ENCODE measurements around the gene A4GNT. TPM values are rescaled to one million over a fixed set of nuclear protein-coding genes. Genes with fewer than 3 reads are reported as not detected.
"Not testable (repeated sequence)": the region's sequence is repeated elsewhere in the genome, so short reads cannot be mapped to it uniquely, and the experiment has no call there.

Gene A4GNT
- total RNA-seq (2014; rRNA removed; shearing (Covaris generic)), result not detected in 2 replicates

DNA sequence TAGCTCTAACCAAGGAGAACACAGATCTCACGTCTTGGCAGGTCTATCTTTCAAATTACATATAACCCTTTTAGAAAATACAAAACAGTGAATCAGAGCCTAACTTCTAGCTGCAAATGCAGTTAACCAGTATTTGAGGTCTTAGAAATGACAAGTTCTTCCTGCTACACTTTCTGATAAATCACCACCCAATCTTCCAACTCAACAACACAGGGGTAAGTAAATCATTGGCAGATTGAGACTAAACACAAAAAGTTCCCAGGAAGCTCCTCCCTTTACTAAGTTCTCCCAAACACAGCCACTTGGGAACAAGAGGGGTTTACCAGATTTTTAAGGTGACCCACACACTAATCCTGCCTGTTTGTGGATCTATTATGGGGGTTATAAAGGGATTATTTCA lies at the start of gene A4GNT:
Gene A4GNT, minus strand, starts transcription at position 152 of the 400 bp plus-strand sequence. CDS start 1,134 bp downstream, outside the sequence.
- no peak for DNase-seq (ENCODE audit: low spot score)

DNA sequence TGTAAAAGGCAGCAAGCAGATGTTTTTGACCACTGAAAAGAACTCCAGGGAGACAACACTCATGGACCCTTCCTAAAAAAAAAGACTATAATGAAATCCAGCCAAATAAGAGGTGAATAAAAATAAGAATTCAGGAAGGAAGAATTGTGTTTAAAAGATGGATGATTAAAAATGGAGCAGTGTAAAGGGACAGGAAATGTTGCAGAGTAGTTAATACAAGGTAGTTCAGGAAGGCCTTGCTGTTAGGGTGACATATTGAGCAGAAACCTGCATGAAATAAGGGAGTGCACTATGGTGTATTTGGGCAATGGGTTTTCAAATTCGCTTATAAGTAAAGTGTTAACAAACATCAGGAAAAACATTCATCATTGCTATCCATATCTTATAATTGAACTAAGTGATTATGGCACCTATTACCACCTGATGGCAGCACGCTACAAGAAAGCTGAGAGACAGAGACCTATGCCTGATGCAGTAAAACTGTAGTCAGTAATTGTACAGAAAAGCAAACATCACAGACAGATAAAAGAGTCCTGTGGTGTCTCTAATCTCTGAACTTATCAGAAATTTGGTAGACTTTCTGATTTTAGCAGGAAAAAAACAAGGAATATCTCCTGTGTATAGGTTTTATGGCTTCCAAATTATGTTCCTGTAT lies 48.3 kb upstream of the A4GNT start:
- peak; percentile 57 for DNase-seq (ENCODE audit: low spot score)

DNA sequence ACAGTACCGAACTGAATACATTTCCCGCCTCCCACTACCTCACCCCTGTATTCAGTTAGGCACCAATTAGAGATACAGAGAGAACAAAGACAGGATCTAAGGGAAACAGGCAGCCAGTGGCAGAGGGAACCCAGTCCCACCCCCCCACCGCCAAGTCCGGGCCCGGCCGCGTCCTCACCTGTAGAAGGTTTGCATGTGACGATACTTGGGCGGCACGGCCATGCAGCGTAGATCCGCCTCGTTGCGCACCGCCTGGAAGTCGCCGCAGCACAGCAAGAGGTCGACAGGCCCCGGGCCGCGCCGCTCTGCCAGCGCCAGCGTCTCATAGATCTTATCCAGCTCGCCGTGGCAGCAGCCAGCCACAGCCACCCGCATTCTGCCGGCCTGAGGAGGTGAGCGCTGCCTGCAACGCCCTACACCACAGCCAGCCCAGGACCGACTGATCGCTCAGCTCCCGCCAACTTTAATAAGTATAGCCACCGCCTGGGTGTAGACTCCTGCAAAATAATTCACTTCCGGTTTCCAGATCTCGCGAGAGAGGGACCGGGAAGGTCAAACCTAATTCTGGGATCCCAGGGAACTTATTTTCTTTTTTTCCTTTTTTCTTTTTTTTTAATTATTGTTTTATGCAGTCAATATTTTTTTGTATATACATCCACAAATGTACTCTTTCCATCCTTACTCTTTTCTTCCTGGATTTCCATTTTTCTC lies 42.4 kb upstream of the A4GNT start, which contains the start of gene DBR1:
Gene DBR1, minus strand, starts transcription at position 501 of the 711 bp plus-strand sequence. Its CDS starts 126 bp downstream, at position 375.
- peak; percentile 90 for DNase-seq (ENCODE audit: low spot score)

DNA sequence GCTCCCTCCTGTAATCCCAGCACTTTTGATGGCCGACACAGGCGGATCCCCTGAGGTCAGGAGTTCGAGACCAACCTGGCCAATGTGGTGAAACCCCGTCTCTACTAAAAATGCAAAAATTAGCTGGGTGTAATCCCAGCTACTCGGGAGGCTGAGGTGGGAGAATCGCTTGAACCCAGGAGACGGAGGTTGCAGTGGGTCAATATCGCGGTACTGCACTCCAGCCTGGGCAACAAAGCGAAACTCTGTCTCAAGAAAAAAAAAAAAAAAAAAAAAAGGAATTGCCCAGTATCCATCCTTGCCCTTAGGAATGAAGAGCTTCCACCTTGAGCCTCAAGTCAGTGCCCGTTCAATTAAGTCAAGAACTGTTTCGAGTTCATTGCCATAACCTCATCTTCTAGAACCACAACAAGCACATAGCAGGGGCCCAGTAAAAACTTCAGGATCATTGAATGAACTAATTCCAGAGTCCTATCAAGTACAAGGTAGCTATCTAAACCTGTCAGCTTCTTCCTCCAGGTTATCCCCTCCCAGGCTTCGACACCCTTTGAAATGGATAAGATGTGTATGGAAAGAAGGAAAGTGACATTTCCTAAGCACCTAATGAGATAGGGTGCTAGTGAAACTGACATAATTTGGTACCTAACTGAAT lies 41.7 kb upstream of the A4GNT start:
- DNase-seq (ENCODE audit: low spot score), result no peak

GRCh38 chr3:138172625-138173024 lies 40.4 kb upstream of the A4GNT start:
- DNase-seq (ENCODE audit: low spot score), result no peak

GRCh38 chr3:138165061-138165460 lies 32.9 kb upstream of the A4GNT start:
- no peak for DNase-seq (ENCODE audit: low spot score)

DNA sequence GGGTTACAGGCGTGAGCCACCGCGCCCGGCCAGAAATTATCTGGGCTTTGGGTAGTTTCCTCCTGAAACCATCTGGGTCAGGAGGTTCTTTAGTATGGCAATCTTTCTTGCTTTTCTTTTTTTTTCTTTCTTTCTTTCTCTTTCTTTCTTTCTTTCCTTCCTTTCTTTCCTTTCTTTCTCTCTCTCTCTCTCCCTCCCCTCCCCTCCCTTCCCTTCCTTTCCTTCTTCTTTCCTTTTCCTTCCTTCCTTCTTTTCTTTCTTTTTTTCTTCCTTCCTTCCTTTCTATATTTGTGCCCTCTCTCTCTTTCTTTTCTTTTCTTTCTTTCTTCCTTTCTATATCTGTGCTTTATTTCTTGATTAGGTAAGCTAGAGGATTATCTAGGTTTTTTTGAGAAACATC lies 25.6 kb upstream of the A4GNT start:
- DNase-seq (ENCODE audit: low spot score), result no peak

- DNase-seq (ENCODE audit: low spot score), result no peak
Observed at GRCh38 chr3:138154534-138154933, 22.3 kb upstream of the A4GNT start.

DNA sequence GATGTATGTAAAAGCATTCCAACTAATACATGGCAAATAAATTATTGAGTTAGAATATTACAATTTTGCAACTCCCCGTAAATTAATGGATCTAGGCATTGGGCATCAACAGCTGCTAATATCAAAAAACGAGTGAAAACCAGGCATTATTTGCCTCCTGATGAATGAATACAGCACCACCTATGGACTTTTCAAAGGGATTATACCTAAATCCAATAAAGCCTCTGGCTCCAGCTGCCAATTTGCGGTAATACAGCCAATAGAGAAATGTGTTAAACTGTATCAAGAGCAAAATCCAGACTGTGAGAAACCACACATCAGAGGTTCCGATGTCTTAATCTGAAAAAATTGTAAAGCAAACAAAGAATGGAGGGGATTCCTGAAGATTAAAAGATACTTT lies 16.3 kb upstream of the A4GNT start:
- DNase-seq (ENCODE audit: low spot score), result no peak

DNA sequence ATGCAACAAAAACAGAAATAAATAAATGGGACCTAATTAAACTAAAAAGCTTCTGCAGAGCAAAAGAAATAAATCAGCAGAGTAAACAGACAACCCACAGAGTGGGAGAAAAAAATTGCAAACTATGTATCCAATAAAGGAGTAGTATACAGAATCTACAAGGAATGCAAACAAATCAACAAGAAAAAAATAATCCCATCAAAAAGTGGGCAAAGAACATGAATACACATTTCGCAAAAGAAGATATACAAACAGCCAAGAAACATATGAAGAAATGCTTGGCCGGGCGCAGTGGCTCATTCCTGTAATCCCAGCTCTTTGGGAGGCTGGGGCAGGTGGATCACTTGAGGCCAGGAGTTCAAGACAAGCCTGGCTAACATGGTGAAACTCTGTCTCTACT lies 10.0 kb upstream of the A4GNT start:
- DNase-seq (ENCODE audit: low spot score), result not testable (repeated sequence)

- no peak for DNase-seq (ENCODE audit: low spot score)
Observed at GRCh38 chr3:138140940-138141339, 8.8 kb upstream of the A4GNT start.

GRCh38 chr3:138139691-138140090 lies 7.5 kb upstream of the A4GNT start:
- DNase-seq (ENCODE audit: low spot score), result no peak

- no peak for DNase-seq (ENCODE audit: low spot score)
Observed at GRCh38 chr3:138137861-138138260, 5.7 kb upstream of the A4GNT start.

DNA sequence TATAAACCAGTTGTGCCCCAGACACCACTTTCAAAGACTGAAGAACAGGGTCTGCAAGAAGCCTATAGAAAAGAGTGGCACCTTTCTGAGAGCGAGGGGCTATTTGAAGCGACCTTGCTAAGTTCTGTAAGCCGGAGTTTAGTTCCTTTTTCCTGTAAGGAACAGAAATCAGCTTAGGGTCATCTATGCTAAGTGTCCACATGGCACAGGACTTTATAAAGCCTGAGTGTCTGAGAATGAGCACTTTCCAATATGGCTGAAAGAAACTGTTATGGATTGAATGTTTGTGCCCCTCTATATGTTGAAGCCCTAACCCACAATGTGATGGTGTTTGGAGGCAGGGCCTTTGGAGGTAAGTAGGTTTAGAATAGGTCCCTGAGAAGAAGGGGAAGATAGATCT lies 4.0 kb upstream of the A4GNT start:
- DNase-seq (ENCODE audit: low spot score), result no peak

GRCh38 chr3:138135833-138136194 lies 3.6 kb upstream of the A4GNT start:
- no peak for DNase-seq (ENCODE audit: low spot score)

GRCh38 chr3:138135146-138135832 lies 3.1 kb upstream of the A4GNT start:
- DNase-seq (ENCODE audit: low spot score), result no peak

DNA sequence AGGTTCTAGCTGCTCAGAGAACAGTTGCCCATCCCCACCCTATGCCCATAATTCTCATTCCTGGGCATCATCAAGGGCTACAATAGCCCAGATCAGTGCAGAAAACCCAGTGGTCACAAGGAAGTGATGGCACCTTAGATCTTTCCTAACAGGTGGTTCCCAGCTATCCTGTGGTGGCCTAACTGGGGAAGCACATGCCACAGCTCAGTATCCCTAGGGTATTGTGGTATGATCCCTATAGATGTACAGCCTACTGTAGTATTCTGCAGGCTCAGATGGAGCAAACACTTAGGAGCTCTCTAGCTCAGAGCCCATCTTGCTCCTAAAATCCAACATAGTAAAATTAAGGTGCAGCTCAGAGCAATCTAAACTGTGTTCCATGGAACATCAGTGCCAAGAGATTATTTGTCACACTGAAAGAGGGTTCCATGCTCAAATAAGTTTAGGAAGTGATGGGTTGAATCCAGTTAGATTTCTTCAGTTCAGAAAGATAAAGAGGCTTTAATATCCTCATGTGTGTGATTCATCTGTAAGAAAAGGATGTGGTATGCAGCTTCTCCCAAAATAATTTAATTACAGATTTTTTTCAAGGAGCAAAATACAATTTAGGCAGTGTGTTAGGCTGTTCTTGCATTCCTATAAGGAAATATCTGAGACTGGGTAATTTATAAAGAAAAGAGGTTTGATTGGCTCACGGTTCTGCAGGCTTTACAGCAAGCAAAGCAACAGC lies 4.4 kb downstream of the A4GNT start:
- no peak for DNase-seq (ENCODE audit: low spot score)

DNA sequence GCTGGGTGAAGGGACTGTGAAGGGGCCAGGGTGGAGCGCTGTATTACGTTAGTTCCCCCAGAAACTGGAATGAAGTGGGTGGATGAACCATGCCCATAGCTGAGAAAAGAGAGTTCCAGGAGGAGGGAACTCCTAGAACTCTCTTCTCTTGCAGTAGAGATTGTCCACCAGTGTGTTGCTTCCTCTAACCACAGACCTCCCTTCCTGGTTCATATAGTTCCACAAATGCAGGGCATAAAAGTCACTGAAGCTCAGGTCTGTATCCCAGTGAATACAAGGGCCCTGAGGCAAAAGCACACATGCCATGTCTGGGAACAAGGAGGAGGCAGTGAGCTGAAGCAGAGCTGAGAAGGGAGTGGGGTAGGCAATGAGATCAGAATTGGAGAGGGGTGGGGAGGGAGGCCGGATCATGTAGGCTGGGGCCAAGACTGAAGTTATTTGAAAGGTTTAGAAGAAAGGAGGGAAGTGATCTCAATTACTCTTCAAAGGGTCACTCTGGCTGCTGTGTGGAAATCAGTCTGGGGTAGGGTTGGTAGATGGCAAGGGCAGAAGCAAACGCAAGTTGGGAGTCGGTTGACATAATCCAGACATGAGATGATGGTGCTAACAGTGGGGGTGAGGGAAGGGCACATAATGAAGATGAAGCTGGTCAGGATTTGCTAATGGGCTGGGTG lies 6.5 kb downstream of the A4GNT start:
- DNase-seq (ENCODE audit: low spot score), result no peak

GRCh38 chr3:138124706-138125355 lies 7.4 kb downstream of the A4GNT start:
- no peak for DNase-seq (ENCODE audit: low spot score)

GRCh38 chr3:138124188-138124587 lies 8.0 kb downstream of the A4GNT start:
- DNase-seq (ENCODE audit: low spot score), result no peak

Data from HT-29 (cell line).